ENCODE results near the gene GARNL3. TPM values are rescaled to one million over a fixed set of nuclear protein-coding genes. Genes with fewer than 3 reads are reported as not detected.

Gene GARNL3
- polyA plus RNA-seq, 1 donor from 2014 or later = 20.0 TPM

GRCh38 chr9:127426756-127427155 is 162.2 kb downstream of the GARNL3 start:
- Histone ChIP-seq H3K4me3 (ENCODE audit: low read length) (no peak overlapping the region), H3K9me3 (ENCODE audit: low read length) (no peaks in the 10 kb centered on the region), H4K20me1 (ENCODE audit: insufficient read depth) (no peaks in the 10 kb centered on the region), H3F3A (ENCODE audit: insufficient read depth, low read length, poor library complexity, severe bottlenecking) (no peaks in the 10 kb centered on the region), H3K9ac (ENCODE audit: low read length) (no peak overlapping the region), H3K79me2 (replicated peaks; ENCODE audit: insufficient read depth, low read length) (peaks cover 15% of the 10 kb centered on the region), H2AFZ (ENCODE audit: low read depth, low read length) (no peak overlapping the region), H3K9me2 (ENCODE audit: insufficient read depth, low read length) (no peaks in the 10 kb centered on the region), H3K4me2 (ENCODE audit: low read length) (no peak overlapping the region), H3K27ac (ENCODE audit: low read length) (no peak overlapping the region), H3K36me3 (ENCODE audit: insufficient read depth, low read length) (no peaks in the 10 kb centered on the region), H3K27me3 (ENCODE audit: insufficient read depth, low read depth, low read length) (no peaks in the 10 kb centered on the region)
- TF ChIP-seq SMC3 (conservative IDR thresholded peaks at IDR 0.05; ENCODE audit: poor library complexity) (no peak), REST (IDR thresholded peaks at IDR 0.05; ENCODE audit: borderline replicate concordance) (no peak), TAF1 (IDR thresholded peaks at IDR 0.05; ENCODE audit: low read depth) (no peak), EZH2 (IDR thresholded peaks at IDR 0.05; ENCODE audit: borderline replicate concordance, insufficient read depth, low read length, poor library complexity, severe bottlenecking) (no peak), RAD21 (conservative IDR thresholded peaks at IDR 0.05) (no peak)

- H3K36me3 ChIP-seq (ENCODE audit: insufficient read depth, low read length) = no peaks in the 10 kb centered on the region
- no peaks in the 10 kb centered on the region for H3K9me3 ChIP-seq (ENCODE audit: low read length)
- no peaks in the 10 kb centered on the region for H3K27me3 ChIP-seq (ENCODE audit: insufficient read depth, low read depth, low read length)
- no peak overlapping the region for H2AFZ ChIP-seq (ENCODE audit: low read depth, low read length)
- no peaks in the 10 kb centered on the region for H4K20me1 ChIP-seq (ENCODE audit: insufficient read depth)
- no peak overlapping the region for H3K9ac ChIP-seq (ENCODE audit: low read length)
- no peak overlapping the region for H3K27ac ChIP-seq (ENCODE audit: low read length)
- no peaks in the 10 kb centered on the region for H3F3A ChIP-seq (ENCODE audit: insufficient read depth, low read length, poor library complexity, severe bottlenecking)
- no peak overlapping the region for H3K4me2 ChIP-seq (ENCODE audit: low read length)
- TF ChIP-seq RAD21 (conservative IDR thresholded peaks at IDR 0.05) (no peak), CTCF (IDR thresholded peaks at IDR 0.05; ENCODE audit: poor library complexity, severe bottlenecking) (no peak), EZH2 (IDR thresholded peaks at IDR 0.05; ENCODE audit: borderline replicate concordance, insufficient read depth, low read length, poor library complexity, severe bottlenecking) (no peak), TAF1 (IDR thresholded peaks at IDR 0.05; ENCODE audit: low read depth) (no peak), REST (IDR thresholded peaks at IDR 0.05; ENCODE audit: borderline replicate concordance) (no peak), EP300 (conservative IDR thresholded peaks at IDR 0.05; ENCODE audit: poor library complexity, severe bottlenecking) (no peak), POLR2AphosphoS5 (IDR thresholded peaks at IDR 0.05) (no peak), SMC3 (conservative IDR thresholded peaks at IDR 0.05; ENCODE audit: poor library complexity) (no peak), MXI1 (conservative IDR thresholded peaks at IDR 0.05; ENCODE audit: poor library complexity, severe bottlenecking) (no peak)
- peaks cover 15% of the 10 kb centered on the region for H3K79me2 ChIP-seq (replicated peaks; ENCODE audit: insufficient read depth, low read length)
- H3K4me3 ChIP-seq (ENCODE audit: low read length) = no peak overlapping the region
- no peaks in the 10 kb centered on the region for H3K9me2 ChIP-seq (ENCODE audit: insufficient read depth, low read length)
These were observed 163.8 kb downstream of the GARNL3 start for GRCh38 chr9:127428348-127428747.

All from neural cell (in vitro differentiated cells).